SK-N-SH treated with all-trans-retinoic acid at 6 μM for 48 hours (cell line): ENCODE data around the gene AAGAB.

ENCODE experiments used
- ATAC-seq: fragments of 200-7000 bp; cut with Tn5 transposase; 3 replicates; pipeline ENCODE4 v1.9.1; 2020; ENCODE audit warnings: mild to moderate bottlenecking, moderate library complexity
- ARNTL ChIP-seq: fragments of 450-650 bp; formaldehyde crosslinking; IDR thresholded peaks from 2 replicates; pipeline ENCODE4 v1.5.0; 2020; ENCODE audit warnings: low read depth, mild to moderate bottlenecking, moderate library complexity, borderline replicate concordance
- BACH2 ChIP-seq: fragments of 250-450 bp; sonication (Bioruptor Pico); IDR thresholded peaks from 2 replicates; pipeline ENCODE4 v1.9.0; 2021; ENCODE audit warnings: mild to moderate bottlenecking, borderline replicate concordance
- CSDC2 ChIP-seq: fragments of 250-450 bp; sonication (Bioruptor Pico); IDR thresholded peaks from 2 replicates; pipeline ENCODE4 v1.5.0; 2020; ENCODE audit warnings: mild to moderate bottlenecking, moderate library complexity
- ESRRG ChIP-seq: fragments of 250-450 bp; sonication (Bioruptor Pico); IDR thresholded peaks from 2 replicates; pipeline ENCODE4 v1.6.1; 2021; ENCODE audit warnings: mild to moderate bottlenecking
- GLIS3 ChIP-seq: fragments of 250-450 bp; sonication (Bioruptor Pico); IDR thresholded peaks from 2 replicates; pipeline ENCODE4 v1.5.0; 2020; ENCODE audit warnings: mild to moderate bottlenecking, moderate library complexity
- ISL1 ChIP-seq: fragments of 250-450 bp; sonication (Bioruptor Pico); IDR thresholded peaks from 2 replicates; pipeline ENCODE4 v2.1.2; 2022; ENCODE audit warnings: mild to moderate bottlenecking, moderate library complexity
- OSR1 ChIP-seq: fragments of 250-450 bp; sonication (Bioruptor Pico); IDR thresholded peaks from 2 replicates; pipeline ENCODE4 v1.8.0; 2022; ENCODE audit warnings: moderate library complexity, mild to moderate bottlenecking, inconsistent platforms
- PPARA ChIP-seq: fragments of 250-450 bp; sonication (Bioruptor Pico); IDR thresholded peaks from 2 replicates; pipeline ENCODE4 v1.5.0; 2020; ENCODE audit warnings: mild to moderate bottlenecking, borderline replicate concordance
- SNAI2 ChIP-seq: fragments of 250-450 bp; sonication (Bioruptor Pico); IDR thresholded peaks from 2 replicates; pipeline ENCODE4 v1.5.0; 2020; ENCODE audit warnings: mild to moderate bottlenecking, moderate library complexity
- TCF4 ChIP-seq: fragments of 250-450 bp; sonication (Bioruptor Pico); IDR thresholded peaks from 2 replicates; pipeline ENCODE4 v1.8.0; 2021; ENCODE audit warnings: mild to moderate bottlenecking, moderate library complexity, borderline replicate concordance
- TOX ChIP-seq: fragments of 250-450 bp; sonication (Bioruptor Pico); IDR thresholded peaks from 2 replicates; pipeline ENCODE4 v1.8.0; 2021; ENCODE audit warnings: mild to moderate bottlenecking, moderate library complexity, borderline replicate concordance
- ZC3H10 ChIP-seq: fragments of 250-450 bp; sonication (Bioruptor Pico); IDR thresholded peaks from 2 replicates; pipeline ENCODE4 v1.5.1; 2021; ENCODE audit warnings: mild to moderate bottlenecking, moderate library complexity
- ZFP3 ChIP-seq: fragments of 250-450 bp; sonication (Bioruptor Pico); IDR thresholded peaks from 2 replicates; pipeline ENCODE4 v1.5.0; 2020; ENCODE audit warnings: mild to moderate bottlenecking, moderate library complexity
- ZFP30 ChIP-seq: fragments of 450-650 bp; formaldehyde crosslinking; IDR thresholded peaks from 2 replicates; pipeline ENCODE4 v1.5.0; 2022; ENCODE audit warnings: mild to moderate bottlenecking, moderate library complexity
- ZNF565 ChIP-seq: fragments of 450-650 bp; formaldehyde crosslinking; conservative IDR thresholded peaks from 2 replicates; pipeline ENCODE4 v1.5.0; 2020; ENCODE audit warnings: low read depth, mild to moderate bottlenecking, moderate library complexity
- ZNF70 ChIP-seq: fragments of 450-650 bp; formaldehyde crosslinking; IDR thresholded peaks from 2 replicates; pipeline ENCODE4 v1.5.0; 2020; ENCODE audit warnings: mild to moderate bottlenecking, moderate library complexity
- ZNF8 ChIP-seq: fragments of 450-650 bp; formaldehyde crosslinking; IDR thresholded peaks from 2 replicates; pipeline ENCODE4 v1.5.0; 2020; ENCODE audit warnings: mild to moderate bottlenecking, moderate library complexity
- TF ChIP-seq, protein P1 (sequence below): fragments of 250-450 bp; sonication (Bioruptor Pico); IDR thresholded peaks from 2 replicates; pipeline ENCODE4 v1.8.0; 2021; ENCODE audit warnings: low read depth, mild to moderate bottlenecking, moderate library complexity, borderline replicate concordance
- TF ChIP-seq, protein P2 (sequence below): fragments of 250-450 bp; sonication (Bioruptor Pico); IDR thresholded peaks from 2 replicates; pipeline ENCODE4 v1.5.1; 2021; ENCODE audit warnings: mild to moderate bottlenecking, moderate library complexity
- TF ChIP-seq, protein P3 (sequence below): fragments of 250-450 bp; sonication (Bioruptor Pico); IDR thresholded peaks from 2 replicates; pipeline ENCODE4 v1.5.0; 2020; ENCODE audit warnings: mild to moderate bottlenecking, moderate library complexity
- TF ChIP-seq, protein P4 (sequence below): fragments of 250-450 bp; sonication (Bioruptor Pico); IDR thresholded peaks from 2 replicates; pipeline ENCODE4 v1.5.1; 2020; ENCODE audit warnings: low read depth, mild to moderate bottlenecking, moderate library complexity

The AAGAB gene

DNA sequence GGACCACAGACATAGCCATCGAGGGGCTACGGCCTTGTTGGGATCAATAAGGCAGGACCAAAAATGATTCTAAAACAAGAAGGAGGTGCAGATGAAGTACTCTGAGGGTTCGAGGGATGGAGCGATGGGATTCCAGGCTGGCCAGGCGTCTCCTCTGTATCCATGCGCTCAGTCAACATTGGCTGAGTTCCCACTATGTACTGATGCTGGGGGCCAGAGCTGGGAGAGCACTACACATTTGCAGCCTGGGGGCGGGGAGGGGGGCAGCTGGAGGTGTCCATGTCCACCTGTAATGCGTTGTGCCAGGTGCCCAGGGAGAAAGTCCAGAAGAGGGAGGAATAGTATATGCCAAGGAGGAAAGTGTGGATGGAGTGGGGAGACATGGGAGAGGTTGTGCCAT lies 81.5 kb downstream of the AAGAB start:
- ATAC-seq = no peak
- TF ChIP-seq ZNF70 = no peak
- no peak for TF ChIP-seq SNAI2
- no peak for TF ChIP-seq ARNTL (CRISPR knock-in tag)
- no peak for TF ChIP-seq ISL1 (CRISPR knock-in tag)
- no peak for TF ChIP-seq ZC3H10
- TF ChIP-seq ZNF8 (CRISPR knock-in tag) = no peak
- no peak for TF ChIP-seq ZFP3
- TF ChIP-seq, protein P1, sequence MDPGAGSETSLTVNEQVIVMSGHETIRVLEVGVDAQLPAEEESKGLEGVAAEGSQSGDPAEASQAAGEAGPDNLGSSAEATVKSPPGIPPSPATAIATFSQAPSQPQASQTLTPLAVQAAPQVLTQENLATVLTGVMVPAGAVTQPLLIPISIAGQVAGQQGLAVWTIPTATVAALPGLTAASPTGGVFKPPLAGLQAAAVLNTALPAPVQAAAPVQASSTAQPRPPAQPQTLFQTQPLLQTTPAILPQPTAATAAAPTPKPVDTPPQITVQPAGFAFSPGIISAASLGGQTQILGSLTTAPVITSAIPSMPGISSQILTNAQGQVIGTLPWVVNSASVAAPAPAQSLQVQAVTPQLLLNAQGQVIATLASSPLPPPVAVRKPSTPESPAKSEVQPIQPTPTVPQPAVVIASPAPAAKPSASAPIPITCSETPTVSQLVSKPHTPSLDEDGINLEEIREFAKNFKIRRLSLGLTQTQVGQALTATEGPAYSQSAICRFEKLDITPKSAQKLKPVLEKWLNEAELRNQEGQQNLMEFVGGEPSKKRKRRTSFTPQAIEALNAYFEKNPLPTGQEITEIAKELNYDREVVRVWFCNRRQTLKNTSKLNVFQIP (CRISPR knock-in tag) = no peak
- TF ChIP-seq, protein P2, sequence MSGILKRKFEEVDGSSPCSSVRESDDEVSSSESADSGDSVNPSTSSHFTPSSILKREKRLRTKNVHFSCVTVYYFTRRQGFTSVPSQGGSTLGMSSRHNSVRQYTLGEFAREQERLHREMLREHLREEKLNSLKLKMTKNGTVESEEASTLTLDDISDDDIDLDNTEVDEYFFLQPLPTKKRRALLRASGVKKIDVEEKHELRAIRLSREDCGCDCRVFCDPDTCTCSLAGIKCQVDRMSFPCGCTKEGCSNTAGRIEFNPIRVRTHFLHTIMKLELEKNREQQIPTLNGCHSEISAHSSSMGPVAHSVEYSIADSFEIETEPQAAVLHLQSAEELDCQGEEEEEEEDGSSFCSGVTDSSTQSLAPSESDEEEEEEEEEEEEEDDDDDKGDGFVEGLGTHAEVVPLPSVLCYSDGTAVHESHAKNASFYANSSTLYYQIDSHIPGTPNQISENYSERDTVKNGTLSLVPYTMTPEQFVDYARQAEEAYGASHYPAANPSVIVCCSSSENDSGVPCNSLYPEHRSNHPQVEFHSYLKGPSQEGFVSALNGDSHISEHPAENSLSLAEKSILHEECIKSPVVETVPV (CRISPR knock-in tag) = no peak
- no peak for TF ChIP-seq GLIS3 (CRISPR knock-in tag)
- TF ChIP-seq, protein P3, sequence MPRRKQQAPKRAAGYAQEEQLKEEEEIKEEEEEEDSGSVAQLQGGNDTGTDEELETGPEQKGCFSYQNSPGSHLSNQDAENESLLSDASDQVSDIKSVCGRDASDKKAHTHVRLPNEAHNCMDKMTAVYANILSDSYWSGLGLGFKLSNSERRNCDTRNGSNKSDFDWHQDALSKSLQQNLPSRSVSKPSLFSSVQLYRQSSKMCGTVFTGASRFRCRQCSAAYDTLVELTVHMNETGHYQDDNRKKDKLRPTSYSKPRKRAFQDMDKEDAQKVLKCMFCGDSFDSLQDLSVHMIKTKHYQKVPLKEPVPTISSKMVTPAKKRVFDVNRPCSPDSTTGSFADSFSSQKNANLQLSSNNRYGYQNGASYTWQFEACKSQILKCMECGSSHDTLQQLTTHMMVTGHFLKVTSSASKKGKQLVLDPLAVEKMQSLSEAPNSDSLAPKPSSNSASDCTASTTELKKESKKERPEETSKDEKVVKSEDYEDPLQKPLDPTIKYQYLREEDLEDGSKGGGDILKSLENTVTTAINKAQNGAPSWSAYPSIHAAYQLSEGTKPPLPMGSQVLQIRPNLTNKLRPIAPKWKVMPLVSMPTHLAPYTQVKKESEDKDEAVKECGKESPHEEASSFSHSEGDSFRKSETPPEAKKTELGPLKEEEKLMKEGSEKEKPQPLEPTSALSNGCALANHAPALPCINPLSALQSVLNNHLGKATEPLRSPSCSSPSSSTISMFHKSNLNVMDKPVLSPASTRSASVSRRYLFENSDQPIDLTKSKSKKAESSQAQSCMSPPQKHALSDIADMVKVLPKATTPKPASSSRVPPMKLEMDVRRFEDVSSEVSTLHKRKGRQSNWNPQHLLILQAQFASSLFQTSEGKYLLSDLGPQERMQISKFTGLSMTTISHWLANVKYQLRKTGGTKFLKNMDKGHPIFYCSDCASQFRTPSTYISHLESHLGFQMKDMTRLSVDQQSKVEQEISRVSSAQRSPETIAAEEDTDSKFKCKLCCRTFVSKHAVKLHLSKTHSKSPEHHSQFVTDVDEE (CRISPR knock-in tag) = no peak
- TF ChIP-seq TCF4 (CRISPR knock-in tag) = no peak
- TF ChIP-seq, protein P4, sequence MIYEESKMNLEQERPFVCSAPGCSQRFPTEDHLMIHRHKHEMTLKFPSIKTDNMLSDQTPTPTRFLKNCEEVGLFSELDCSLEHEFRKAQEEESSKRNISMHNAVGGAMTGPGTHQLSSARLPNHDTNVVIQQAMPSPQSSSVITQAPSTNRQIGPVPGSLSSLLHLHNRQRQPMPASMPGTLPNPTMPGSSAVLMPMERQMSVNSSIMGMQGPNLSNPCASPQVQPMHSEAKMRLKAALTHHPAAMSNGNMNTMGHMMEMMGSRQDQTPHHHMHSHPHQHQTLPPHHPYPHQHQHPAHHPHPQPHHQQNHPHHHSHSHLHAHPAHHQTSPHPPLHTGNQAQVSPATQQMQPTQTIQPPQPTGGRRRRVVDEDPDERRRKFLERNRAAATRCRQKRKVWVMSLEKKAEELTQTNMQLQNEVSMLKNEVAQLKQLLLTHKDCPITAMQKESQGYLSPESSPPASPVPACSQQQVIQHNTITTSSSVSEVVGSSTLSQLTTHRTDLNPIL (CRISPR knock-in tag) = no peak
- TF ChIP-seq TOX (CRISPR knock-in tag) = no peak
- no peak for TF ChIP-seq ZNF565
- no peak for TF ChIP-seq BACH2
- TF ChIP-seq, all 23 proteins: peak for 0

DNA sequence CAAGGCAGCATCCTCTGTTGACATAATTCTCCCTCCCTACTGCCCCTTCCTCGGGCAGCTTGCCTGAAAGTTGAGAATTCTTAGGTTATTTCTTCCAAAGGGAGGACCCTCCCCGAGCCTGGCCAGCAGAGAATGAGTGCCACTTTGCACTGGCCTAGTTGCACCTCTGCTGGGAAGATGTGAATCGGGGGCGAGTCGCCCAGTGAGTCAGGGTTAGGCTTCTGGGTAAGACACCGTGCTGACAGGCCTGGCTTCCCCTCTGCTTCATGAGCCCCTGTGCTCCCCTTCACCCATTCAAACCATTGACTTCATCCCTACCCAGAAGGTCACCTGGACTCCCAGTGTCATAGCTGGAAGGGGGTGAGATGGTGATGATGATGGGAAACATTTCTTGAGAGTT lies 82.3 kb downstream of the AAGAB start:
- no peak for ATAC-seq
- TF ChIP-seq, protein P2 (CRISPR knock-in tag) = no peak
- no peak for TF ChIP-seq TOX (CRISPR knock-in tag)
- TF ChIP-seq PPARA = no peak

DNA sequence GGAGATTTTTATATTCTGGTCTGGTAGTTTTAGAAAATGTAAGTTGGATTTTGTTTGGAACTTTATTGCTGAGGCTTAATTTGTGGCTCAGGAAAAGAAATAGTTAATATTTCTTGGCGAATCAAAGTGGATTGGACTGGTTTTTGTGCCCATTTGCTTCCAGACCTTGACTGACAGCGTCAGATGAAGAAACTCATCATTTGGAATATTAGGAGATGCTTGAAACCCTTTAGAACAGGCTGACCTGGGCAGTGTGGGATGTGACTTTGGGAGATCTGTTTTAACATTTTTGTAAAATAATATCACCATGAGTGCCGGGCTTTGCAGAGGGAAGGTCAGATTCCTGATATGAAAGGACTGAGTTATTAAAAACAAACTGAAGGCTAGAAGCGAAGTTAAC lies 83.0 kb downstream of the AAGAB start:
- no peak for ATAC-seq
- no peak for TF ChIP-seq ZFP30
- TF ChIP-seq ISL1 (CRISPR knock-in tag) = no peak
- TF ChIP-seq ZNF565 = no peak
- TF ChIP-seq, protein P4 (CRISPR knock-in tag) = no peak
- no peak for TF ChIP-seq OSR1 (CRISPR knock-in tag)
- no peak for TF ChIP-seq ESRRG
- no peak for TF ChIP-seq GLIS3 (CRISPR knock-in tag)
- no peak for TF ChIP-seq ZNF8 (CRISPR knock-in tag)
- TF ChIP-seq ARNTL (CRISPR knock-in tag) = no peak
- TF ChIP-seq TCF4 (CRISPR knock-in tag) = no peak
- TF ChIP-seq ZNF70 = no peak
- TF ChIP-seq, protein P2 (CRISPR knock-in tag) = no peak
- TF ChIP-seq CSDC2 (CRISPR knock-in tag) = no peak
- no peak for TF ChIP-seq ZFP3
